SH-SY5Y (cell line): ENCODE results near the gene LTA4H.

Experiments
- GATA2 ChIP-seq: IDR thresholded peaks from 2 replicates; pipeline ENCODE4 v1.6.1; 2011; ENCODE audit warnings: mild to moderate bottlenecking, low read depth, low read length
- GATA3 ChIP-seq: IDR thresholded peaks from 2 replicates; pipeline ENCODE4 v1.6.1; 2011; ENCODE audit warnings: low read depth, mild to moderate bottlenecking, low read length, moderate library complexity

DNA sequence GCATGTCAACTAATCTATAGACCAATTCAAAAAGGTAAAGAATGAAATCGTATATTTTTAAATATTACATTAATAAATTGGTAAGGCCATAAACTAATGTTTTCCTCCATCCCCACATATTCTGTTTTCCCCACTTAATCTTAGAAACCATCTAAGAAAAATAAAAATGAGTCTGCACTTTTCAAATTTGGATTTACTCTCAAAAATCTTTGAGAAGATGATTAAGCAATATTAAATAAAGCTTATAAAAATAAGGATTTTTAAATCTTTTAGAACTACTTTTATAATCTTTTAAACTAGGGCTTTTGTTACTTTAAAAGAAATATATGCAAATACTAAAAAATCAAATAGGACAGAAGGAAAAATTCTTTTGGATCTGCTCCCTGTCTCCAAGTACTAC is 28.7 kb downstream of the LTA4H start:
- no peak for TF ChIP-seq GATA2
- no peak for TF ChIP-seq GATA3
